ENCODE data around the gene CASKIN2. TPM values are rescaled to one million over a fixed set of nuclear protein-coding genes. Genes with fewer than 3 reads are reported as not detected.
A peak's percentile ranks its signal among the peaks of the same experiment; 100 is the strongest.

Gene CASKIN2
- total and polyA plus RNA-seq, 2 of the 4 experiments (the other 2 are of a cell fraction) = 2.9 to 6.9 TPM

- Histone ChIP-seq H2BK5ac (ENCODE audit: low read depth, low read length, poor library complexity, severe bottlenecking) (no peak overlapping the region), H3K4me2 (ENCODE audit: low read depth, low read length) (no peak overlapping the region), H4K20me1 (ENCODE audit: insufficient read depth, low read length) (no peaks in the 10 kb centered on the region), H3K4me1 (ENCODE audit: control insufficient read depth, insufficient read depth, low read length) (no peaks in the 10 kb centered on the region), H4K5ac (ENCODE audit: low read depth, low read length) (no peak overlapping the region), H2AK9ac (replicated peaks; ENCODE audit: low read depth, low read length, poor library complexity) (no peak overlapping the region), H4K8ac (ENCODE audit: low read depth in 2 of 2, low read length in 2 of 2) (no peak overlapping the region), H3K4ac (ENCODE audit: low read depth, low read length) (no peak overlapping the region), H3K4me3 (ENCODE audit: insufficient read depth, low read depth, low read length) (no peak overlapping the region), H3K27ac (ENCODE audit: insufficient read depth, low read length) (no peak overlapping the region), H3K9ac (ENCODE audit: low read depth, low read length) (no peak overlapping the region), H3K9me3 (ENCODE audit: control insufficient read depth, insufficient read depth, low read length) (no peaks in the 10 kb centered on the region), H2BK20ac (ENCODE audit: low read depth, low read length) (no peak overlapping the region), H4K91ac (ENCODE audit: insufficient read depth, low read depth, low read length) (no peak overlapping the region), H3K27me3 (ENCODE audit: control insufficient read depth, insufficient read depth, low read length) (no peaks in the 10 kb centered on the region), H3K23ac (ENCODE audit: low read depth, low read length) (no peak overlapping the region), H2BK120ac (ENCODE audit: low read depth, low read length) (no peak overlapping the region), H2AFZ (replicated peaks; ENCODE audit: low read length, poor library complexity) (peak overlapping the region; percentile 17), H2AK5ac (ENCODE audit: low read depth, low read length) (no peak overlapping the region), H3K9me1 (ENCODE audit: insufficient read depth, low read length) (no peaks in the 10 kb centered on the region), H2BK15ac (ENCODE audit: low read depth, low read length) (no peak overlapping the region), H3K56ac (ENCODE audit: extremely low read depth, insufficient read depth, low read length) (no peak overlapping the region), H3K18ac (ENCODE audit: low read depth, low read length) (no peak overlapping the region), H3K79me1 (ENCODE audit: low read depth in 1 of 2, low read length in 2 of 2) (no peaks in the 10 kb centered on the region), H3K14ac (replicated peaks; ENCODE audit: low read depth, low read length) (no peak overlapping the region), H3K36me3 (ENCODE audit: control insufficient read depth, insufficient read depth, low read length) (peaks cover 52% of the 10 kb centered on the region)
- DNase-seq (no peak), ATAC-seq (ENCODE audit: low read depth) (no peak; the same call in 1 of the 2 replicates)
- intact Hi-C loops (cut with micrococcal nuclease) = no loop called here
- WGBS, 2 experiments (ENCODE audit: extremely low coverage in 2 of 2, insufficient read length in 1 of 2) = 80% methylated on average over 13 of the region's 16 CpGs; no CpG with 5 or more reads in 1 of the 2 experiments
- ChIA-PET CTCF (no interaction called here), POLR2A (ENCODE audit: unreplicated experiment) (no interaction called here)
- dilution Hi-C loops (cut with HindIII; ENCODE audit: low sequenced_read_pairs, unreplicated experiment) = no loop called here
- no TSS peak for BruUV-seq (replicated peaks)
- no peak for TF ChIP-seq BHLHE40 (IDR thresholded peaks at IDR 0.05; ENCODE audit: low read depth, low read length)
- TF ChIP-seq RFX5 (IDR thresholded peaks at IDR 0.05; ENCODE audit: low read depth, low read length) = no peak
- no peak for TF ChIP-seq FOS (IDR thresholded peaks at IDR 0.05; ENCODE audit: low read depth, low read length)
- no peak for TF ChIP-seq RAD21 (IDR thresholded peaks at IDR 0.05; ENCODE audit: low read length)
- no peak for TF ChIP-seq POLR2A (IDR thresholded peaks at IDR 0.05; ENCODE audit: low read depth, low read length)
- no peak for TF ChIP-seq SMC3 (IDR thresholded peaks at IDR 0.05; ENCODE audit: low read depth, low read length)
- no peak for TF ChIP-seq CTCF (conservative IDR thresholded peaks at IDR 0.05; ENCODE audit: low read depth, low read length)
- no peak for TF ChIP-seq USF2 (IDR thresholded peaks at IDR 0.05; ENCODE audit: low read depth, low read length)
- no peak for TF ChIP-seq MXI1 (IDR thresholded peaks at IDR 0.05; ENCODE audit: borderline replicate concordance, low read depth, low read length)
- TF ChIP-seq CEBPB (IDR thresholded peaks at IDR 0.05; ENCODE audit: low read depth, low read length) = no peak
- no peak for TF ChIP-seq CHD1 (IDR thresholded peaks at IDR 0.05; ENCODE audit: low read depth, low read length)
- TF ChIP-seq RCOR1 (IDR thresholded peaks at IDR 0.05; ENCODE audit: insufficient replicate concordance, low read length) = no peak
- no peak for TF ChIP-seq NFE2L2 (IDR thresholded peaks at IDR 0.05; ENCODE audit: low read depth, low read length)
- no peak for TF ChIP-seq MAZ (IDR thresholded peaks at IDR 0.05; ENCODE audit: borderline replicate concordance, low read depth, low read length)
- no peak for TF ChIP-seq MAFK (IDR thresholded peaks at IDR 0.05; ENCODE audit: low read depth, low read length)
- no peak for TF ChIP-seq ELK1 (IDR thresholded peaks at IDR 0.05; ENCODE audit: borderline replicate concordance, low read depth, low read length)
- in situ Hi-C loops (cut with MboI; ENCODE audit: low sequenced_read_pairs) = no loop called here
Observed at GRCh38 chr17:75498726-75499213, 16.6 kb downstream of the CASKIN2 start.

Data from IMR-90 (cell line).